Left hindlimb (tissue), 1 donor: ENCODE data around the gene HACD4.

Experiments used
- DNase-seq: peaks from one replicate; pipeline ENCODE4 v3.0.0-alpha.2; 2018

Gene HACD4

DNA sequence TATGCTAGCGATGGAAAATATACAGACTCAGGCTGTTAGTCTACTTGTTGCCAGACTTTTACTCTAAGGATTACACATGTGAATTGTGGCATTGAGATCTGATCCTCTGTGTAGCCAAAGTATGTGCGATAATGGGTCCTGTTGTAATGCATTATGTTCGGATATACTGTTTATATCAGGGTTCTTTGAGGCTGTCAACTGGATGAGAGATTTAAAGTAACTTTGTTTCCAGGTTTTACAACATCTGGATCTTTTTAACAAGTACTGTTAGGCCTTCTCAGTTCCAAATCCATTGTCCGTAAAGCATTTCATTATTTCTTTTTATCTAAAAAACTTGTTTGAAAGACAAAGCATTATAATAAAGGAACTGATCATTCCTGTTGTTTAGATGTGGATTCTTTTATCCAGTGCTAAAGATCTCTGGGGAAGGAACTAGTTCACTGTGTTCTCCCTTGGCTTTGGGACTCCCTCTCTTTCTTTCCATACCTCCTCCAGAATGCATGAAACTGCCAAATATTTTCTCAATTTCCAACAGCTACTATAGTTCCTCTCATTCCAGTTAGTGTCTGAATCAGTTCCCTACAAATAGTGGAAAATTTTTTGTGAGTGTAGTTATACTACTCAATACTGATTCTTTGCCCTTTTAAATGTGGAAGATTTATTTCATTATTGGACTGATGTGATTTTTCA is 68.8 kb downstream of the HACD4 start:
- no peak for DNase-seq

DNA sequence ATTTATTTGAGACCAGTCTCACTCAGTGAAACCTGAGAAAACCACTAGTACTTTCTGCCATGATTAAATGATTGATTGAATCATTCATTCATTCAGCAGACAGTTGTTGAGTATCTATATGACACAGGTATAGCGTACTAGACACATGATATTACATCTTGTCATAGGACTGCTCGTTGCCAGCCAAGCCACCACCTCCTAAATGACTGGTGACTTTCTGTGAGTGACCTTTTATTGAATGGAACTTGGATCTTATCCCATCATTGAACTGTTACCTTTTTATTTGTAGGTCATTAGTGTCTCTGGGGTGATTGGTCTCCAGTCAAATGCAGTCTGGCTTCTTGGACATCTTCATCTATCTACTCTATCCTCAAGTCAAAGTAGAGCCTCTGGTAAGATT is 80.7 kb downstream of the HACD4 start:
- no peak for DNase-seq
